NT2/D1 (cell line): ENCODE results near the gene CDKN2AIPNL.
"Not testable (repeated sequence)": the region's sequence is repeated elsewhere in the genome, so short reads cannot be mapped to it uniquely, and the experiment has no call there.

ENCODE experiments used
- DNase-seq: peaks from one replicate; pipeline ENCODE4 v3.0.0-alpha.2; 2011; ENCODE audit warnings: low read depth, low spot score
- H3K27me3 ChIP-seq: 2 replicates; pipeline ENCODE4 v1.6.0; 2011; ENCODE audit warnings: mild to moderate bottlenecking; ENCODE audit not compliant: insufficient read length, insufficient read depth
- H3K36me3 ChIP-seq: 2 replicates; pipeline ENCODE4 v1.6.1; 2011; ENCODE audit warnings: mild to moderate bottlenecking, low read length, mixed read lengths; ENCODE audit not compliant: insufficient read depth, insufficient read length
- H3K4me1 ChIP-seq: 2 replicates; pipeline ENCODE4 v1.5.1; 2011; ENCODE audit not compliant: insufficient read depth, insufficient read length
- H3K4me3 ChIP-seq: 2 replicates; pipeline ENCODE4 v1.5.1; 2011; ENCODE audit warnings: low read depth; ENCODE audit not compliant: insufficient read length
- H3K9ac ChIP-seq: 2 replicates; pipeline ENCODE4 v1.6.0; 2011; ENCODE audit warnings: low read depth; ENCODE audit not compliant: insufficient read length
- H3K9me3 ChIP-seq: 2 replicates; pipeline ENCODE4 v1.5.1; 2011; ENCODE audit warnings: mild to moderate bottlenecking, low read length; ENCODE audit not compliant: insufficient read depth
- SUZ12 ChIP-seq: IDR thresholded peaks from 2 replicates; pipeline ENCODE4 v1.6.1; 2011; ENCODE audit not compliant: insufficient read length, insufficient read depth; ENCODE audit errors: extremely low read depth
- YY1 ChIP-seq: IDR thresholded peaks from 2 replicates; pipeline ENCODE4 v1.6.1; 2011; ENCODE audit not compliant: insufficient read length, insufficient read depth
- ZNF274 ChIP-seq: IDR thresholded peaks from 2 replicates; pipeline ENCODE4 v1.6.1; 2011; ENCODE audit warnings: mild to moderate bottlenecking, low read depth, low read length

CDKN2AIPNL gene

DNA sequence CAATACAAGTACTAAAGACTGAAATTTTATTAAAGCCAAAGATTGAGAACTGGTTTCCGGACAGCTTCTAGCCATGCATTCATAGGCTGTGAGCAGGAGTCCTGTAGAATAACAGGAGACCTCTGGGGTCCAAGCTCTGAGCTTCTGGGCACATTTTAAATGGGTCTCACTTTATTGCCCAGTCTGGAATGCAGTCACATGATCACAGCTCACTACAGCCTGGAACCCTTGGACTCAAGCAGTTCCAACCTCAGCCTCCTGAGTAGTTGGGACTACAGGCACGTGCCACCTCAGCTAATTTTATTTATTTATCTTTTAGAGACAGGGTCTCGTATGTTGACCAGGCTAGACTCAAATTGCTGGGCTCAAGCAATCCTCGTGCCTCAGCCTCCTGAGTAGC lies 15.4 kb downstream of the CDKN2AIPNL start:
- no peaks in the 10 kb centered on the region for H3K9me3 ChIP-seq

DNA sequence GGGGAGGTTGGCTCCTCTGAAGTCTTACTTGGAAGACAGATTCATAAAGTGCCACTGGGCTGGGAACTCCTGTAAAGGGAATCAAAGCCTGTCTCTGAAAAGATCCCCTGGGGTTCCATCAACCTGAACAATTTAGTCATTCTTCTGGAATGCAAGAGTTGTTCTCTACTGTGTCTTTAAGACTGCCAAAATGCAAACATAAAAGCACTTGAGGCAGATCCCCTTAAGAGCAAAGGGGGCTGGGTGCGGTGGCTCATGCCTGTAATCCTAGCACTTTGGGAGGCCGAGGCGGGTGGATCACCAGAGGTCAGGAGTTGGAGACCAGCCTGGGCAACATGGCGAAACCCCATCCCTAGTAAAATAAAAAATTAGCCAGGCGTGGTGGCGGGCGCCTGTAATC lies 16.7 kb downstream of the CDKN2AIPNL start:
- no peaks in the 10 kb centered on the region for H3K27me3 ChIP-seq
- H3K36me3 ChIP-seq = peaks cover 62% of the 10 kb centered on the region
- H3K4me3 ChIP-seq = no peak overlapping the region
- peaks cover 2% of the 10 kb centered on the region for H3K4me1 ChIP-seq
- H3K9me3 ChIP-seq = no peaks in the 10 kb centered on the region
- DNase-seq = peak; percentile 57
- TF ChIP-seq YY1 (no peak), SUZ12 (no peak), ZNF274 (no peak)
- no peak overlapping the region for H3K9ac ChIP-seq

More for the DNA sequence above, 15.4 kb downstream of the CDKN2AIPNL start:
- no peak overlapping the region for H3K4me3 ChIP-seq
- DNase-seq = no peak
- no peaks in the 10 kb centered on the region for H3K27me3 ChIP-seq
- H3K4me1 ChIP-seq = peaks cover 2% of the 10 kb centered on the region
- H3K36me3 ChIP-seq = peaks cover 51% of the 10 kb centered on the region
- no peak overlapping the region for H3K9ac ChIP-seq
- no peak for TF ChIP-seq YY1
- no peak for TF ChIP-seq ZNF274
- no peak for TF ChIP-seq SUZ12

GRCh38 chr5:134392301-134392700 lies 19.4 kb downstream of the CDKN2AIPNL start:
- Histone ChIP-seq H3K36me3 (peaks cover 64% of the 10 kb centered on the region), H3K9ac (no peak overlapping the region), H3K9me3 (no peaks in the 10 kb centered on the region), H3K27me3 (no peaks in the 10 kb centered on the region), H3K4me1 (peaks cover 2% of the 10 kb centered on the region), H3K4me3 (no peak overlapping the region)
- no peak for DNase-seq
- TF ChIP-seq YY1 (no peak), SUZ12 (no peak), ZNF274 (no peak)

- TF ChIP-seq YY1 (no peak), ZNF274 (no peak)
Observed at GRCh38 chr5:134387443-134387842, 24.2 kb downstream of the CDKN2AIPNL start.

GRCh38 chr5:134383980-134384697 lies 27.5 kb downstream of the CDKN2AIPNL start:
- H3K9ac ChIP-seq = no peak overlapping the region
- peaks cover 61% of the 10 kb centered on the region for H3K36me3 ChIP-seq
- H3K4me3 ChIP-seq = no peak overlapping the region
- no peaks in the 10 kb centered on the region for H3K9me3 ChIP-seq
- DNase-seq = no peak
- TF ChIP-seq SUZ12 (no peak), ZNF274 (no peak), YY1 (no peak)
- no peaks in the 10 kb centered on the region for H3K4me1 ChIP-seq
- no peaks in the 10 kb centered on the region for H3K27me3 ChIP-seq

More at GRCh38 chr5:134387443-134387842, 24.2 kb downstream of the CDKN2AIPNL start:
- no peak overlapping the region for H3K4me3 ChIP-seq
- no peaks in the 10 kb centered on the region for H3K4me1 ChIP-seq
- no peak for DNase-seq
- no peaks in the 10 kb centered on the region for H3K9me3 ChIP-seq
- no peaks in the 10 kb centered on the region for H3K27me3 ChIP-seq
- peaks cover 57% of the 10 kb centered on the region for H3K36me3 ChIP-seq
- H3K9ac ChIP-seq = no peak overlapping the region

GRCh38 chr5:134382204-134382603 lies 29.5 kb downstream of the CDKN2AIPNL start:
- H3K9me3 ChIP-seq, DNase-seq, H3K27me3 ChIP-seq, H3K4me3 ChIP-seq, H3K4me1 ChIP-seq, H3K9ac ChIP-seq: not testable (repeated sequence)
- peaks cover 65% of the 10 kb centered on the region for H3K36me3 ChIP-seq

DNA sequence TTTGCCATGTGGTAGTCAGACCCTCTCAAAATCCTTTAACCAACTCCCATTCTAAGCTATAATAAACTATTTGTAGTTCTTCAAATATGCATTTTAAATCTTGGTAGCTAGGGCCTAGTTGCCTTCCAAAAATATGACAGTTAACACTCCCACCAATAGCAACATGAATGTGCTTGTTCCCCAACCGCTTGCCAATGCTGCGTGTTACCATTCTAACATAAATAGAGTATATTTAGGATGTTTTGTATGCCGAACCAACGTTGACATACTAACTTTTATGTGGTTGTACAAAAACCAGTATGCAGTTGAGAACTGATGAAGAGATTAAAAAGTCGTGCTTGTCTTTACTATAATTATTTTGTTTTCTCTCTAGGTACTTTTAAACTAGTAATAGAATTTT lies 31.3 kb downstream of the CDKN2AIPNL start:
- no peak for DNase-seq
- Histone ChIP-seq H3K4me1 (no peaks in the 10 kb centered on the region), H3K9me3 (no peaks in the 10 kb centered on the region), H3K36me3 (peaks cover 77% of the 10 kb centered on the region), H3K9ac (no peak overlapping the region), H3K27me3 (no peaks in the 10 kb centered on the region), H3K4me3 (no peak overlapping the region)
- no peak for TF ChIP-seq YY1
- TF ChIP-seq ZNF274 = no peak
- no peak for TF ChIP-seq SUZ12

- TF ChIP-seq YY1 = no peak
- no peak for TF ChIP-seq SUZ12
- H3K9ac ChIP-seq = no peak overlapping the region
- no peaks in the 10 kb centered on the region for H3K4me1 ChIP-seq
- H3K4me3 ChIP-seq = no peak overlapping the region
- H3K9me3 ChIP-seq = no peaks in the 10 kb centered on the region
- H3K36me3 ChIP-seq = peaks cover 48% of the 10 kb centered on the region
- DNase-seq = no peak
- no peaks in the 10 kb centered on the region for H3K27me3 ChIP-seq
Observed at GRCh38 chr5:134374232-134374631, 37.4 kb downstream of the CDKN2AIPNL start.

DNA sequence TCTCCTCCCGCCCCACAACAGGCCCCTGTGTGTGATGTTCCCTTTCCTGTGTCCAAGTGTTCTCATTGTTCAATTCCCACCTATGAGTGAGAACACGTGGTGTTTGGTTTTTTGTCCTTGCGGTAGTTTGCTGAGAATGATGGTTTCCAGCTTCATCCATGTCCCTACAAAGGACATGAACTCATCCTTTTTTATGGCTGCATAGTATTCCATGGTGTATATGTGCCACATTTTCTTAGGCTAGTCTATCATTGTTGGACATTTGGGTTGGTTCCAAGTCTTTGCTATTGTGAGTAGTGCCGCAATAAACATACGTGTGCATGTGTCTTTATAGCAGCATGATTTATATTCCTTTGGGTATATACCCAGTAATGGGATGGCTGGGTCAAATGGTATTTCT lies 38.0 kb downstream of the CDKN2AIPNL start:
- not testable (repeated sequence) for H3K9ac ChIP-seq, DNase-seq, H3K4me3 ChIP-seq, H3K4me1 ChIP-seq, H3K9me3 ChIP-seq, H3K27me3 ChIP-seq
- H3K36me3 ChIP-seq = peaks cover 42% of the 10 kb centered on the region
